Renal cortex interstitium (tissue), 11 donors: ENCODE measurements around the gene SSH2. TPM values are rescaled to one million over a fixed set of nuclear protein-coding genes. Genes with fewer than 3 reads are reported as not detected.

Experiments
- DNase-seq, 11 donors: peaks; one replicate each; pipeline ENCODE4 v3.0.0-alpha.2; 2013; ENCODE audit warnings: low read depth in 9 of 11, low spot score in 4 of 11; ENCODE audit errors: extremely low read depth in 1 of 11
- polyA plus RNA-seq, 3 donors: library from polyadenylated mRNA; unstranded; fragments of 120-200 nt; gene quantifications; one replicate each; pipeline ENCODE4 v1.2.1, GENCODE V29; 2013; ENCODE audit not compliant: insufficient read length in 3 of 3

Gene SSH2
- polyA plus RNA-seq, 3 donors: 16.1 to 19.7 (median 16.5) TPM

DNA sequence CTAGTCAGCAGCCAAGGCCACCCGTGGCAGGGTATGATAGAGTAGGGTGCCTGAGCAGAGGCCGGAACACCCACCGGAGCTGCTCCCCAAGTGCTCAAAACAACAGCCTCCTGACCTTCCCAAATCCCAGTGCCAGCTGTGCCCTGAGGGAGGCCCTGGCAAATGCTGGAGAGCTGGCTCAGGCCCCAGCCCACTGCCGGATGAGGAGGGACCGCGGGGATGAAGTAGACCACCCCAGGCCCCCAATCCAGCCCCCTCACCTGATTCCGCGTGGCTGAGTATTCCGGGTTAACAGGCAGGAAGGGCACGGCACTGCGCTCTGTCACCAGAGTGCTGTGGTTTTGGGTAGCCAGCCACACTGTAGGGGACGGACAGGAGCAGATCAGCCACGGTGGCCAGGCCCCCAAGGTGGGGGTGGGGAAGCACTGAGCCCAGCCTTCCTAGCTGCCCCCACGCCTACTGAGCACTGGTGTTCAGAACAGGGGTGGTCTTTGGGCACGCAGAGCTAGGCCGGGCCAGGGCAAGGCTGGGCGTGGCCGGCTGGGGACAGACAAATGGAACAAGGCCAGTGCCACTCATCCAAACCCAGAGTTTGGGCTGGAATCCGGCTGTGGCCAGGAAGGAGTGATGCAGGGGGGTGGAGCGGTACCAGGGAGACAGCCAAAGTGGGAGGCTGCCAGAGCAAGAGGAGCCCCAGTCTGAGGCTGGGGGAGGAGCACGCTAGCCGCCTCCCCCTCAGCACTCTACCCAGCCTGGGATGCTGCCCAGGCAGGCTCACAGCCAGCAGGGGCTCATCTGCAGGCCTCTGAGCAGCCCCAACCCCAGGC, 352.4 kb downstream of the SSH2 start:
- DNase-seq: no peak

DNA sequence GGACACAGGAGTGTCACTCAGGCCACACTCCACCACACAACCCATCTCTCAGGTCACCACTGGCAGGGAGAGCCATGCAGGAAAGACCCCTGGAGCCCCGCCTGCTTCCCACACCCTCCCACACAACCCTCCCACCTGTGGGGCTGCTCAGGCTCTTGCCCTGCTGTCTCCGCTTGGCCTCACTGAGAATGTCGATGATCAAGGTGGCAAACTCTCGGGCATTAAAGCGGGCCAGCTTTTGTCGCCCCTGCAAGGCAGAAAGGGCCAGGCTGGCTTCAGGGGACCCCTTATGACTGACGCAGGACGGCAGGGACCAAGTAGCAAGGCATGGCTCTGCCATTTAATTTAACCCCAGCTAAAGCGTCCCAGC, 353.0 kb downstream of the SSH2 start:
- DNase-seq: no peak

DNA sequence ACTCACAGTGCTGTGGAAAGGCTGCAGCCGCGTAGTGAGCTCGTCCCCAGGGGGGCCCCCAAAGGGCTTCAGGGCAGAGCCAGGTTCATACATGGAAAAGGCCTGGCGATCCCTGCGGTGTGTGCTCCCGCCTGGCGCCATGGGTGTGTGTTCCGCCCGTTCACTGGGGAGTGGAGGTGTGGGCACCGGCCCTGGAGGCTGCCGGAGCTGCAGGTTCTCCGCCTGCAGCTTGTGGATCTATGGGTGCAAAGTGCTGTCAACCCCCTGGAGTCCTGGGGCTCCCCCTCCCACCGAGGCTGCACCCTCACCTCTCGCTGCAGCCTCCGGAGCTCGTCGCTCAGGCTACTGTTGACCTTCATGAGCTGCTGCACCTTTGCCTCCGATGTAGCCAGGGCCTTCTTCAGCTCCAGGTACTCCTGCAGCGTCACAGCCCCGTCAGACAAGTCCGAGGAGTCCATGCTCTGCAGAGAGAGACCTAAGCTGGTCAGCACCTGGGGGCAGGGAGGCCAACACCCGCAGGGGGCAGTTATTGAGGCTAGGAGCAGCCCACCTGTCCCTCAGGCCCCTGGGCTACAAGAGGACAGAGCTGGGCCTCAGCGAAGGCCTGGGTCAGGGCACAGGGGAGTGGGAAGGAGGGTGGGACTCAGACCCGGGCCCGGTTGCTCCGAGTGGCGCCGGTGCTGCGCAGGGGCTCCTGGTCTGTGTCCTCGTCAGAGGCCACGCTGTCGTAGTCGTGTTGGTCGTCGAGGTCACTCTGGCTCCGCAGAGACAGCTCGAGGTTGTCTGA, 353.6 kb downstream of the SSH2 start:
- DNase-seq: no peak

Other genes starting within 250 kb of the SSH2 start
- gene EFCAB5, start 11.4 kb upstream of the SSH2 start, polyA plus RNA-seq: 1 to 10 TPM; 2.1 to 2.7 (median 2.4) TPM
- gene NSRP1, start 186.6 kb upstream of the SSH2 start, polyA plus RNA-seq: 10 to 100 TPM; 38.8 to 51.7 (median 40.3) TPM